GM21723 (cell line): ENCODE measurements around the gene CCR9.

ENCODE experiments used
- ATAC-seq: cut with Tn5 transposase; IDR thresholded peaks from one replicate; pipeline ENCODE4 v1.9.1; 2021; ENCODE audit warnings: mild to moderate bottlenecking, moderate library complexity; ENCODE audit not compliant: unreplicated experiment

The CCR9 gene

DNA sequence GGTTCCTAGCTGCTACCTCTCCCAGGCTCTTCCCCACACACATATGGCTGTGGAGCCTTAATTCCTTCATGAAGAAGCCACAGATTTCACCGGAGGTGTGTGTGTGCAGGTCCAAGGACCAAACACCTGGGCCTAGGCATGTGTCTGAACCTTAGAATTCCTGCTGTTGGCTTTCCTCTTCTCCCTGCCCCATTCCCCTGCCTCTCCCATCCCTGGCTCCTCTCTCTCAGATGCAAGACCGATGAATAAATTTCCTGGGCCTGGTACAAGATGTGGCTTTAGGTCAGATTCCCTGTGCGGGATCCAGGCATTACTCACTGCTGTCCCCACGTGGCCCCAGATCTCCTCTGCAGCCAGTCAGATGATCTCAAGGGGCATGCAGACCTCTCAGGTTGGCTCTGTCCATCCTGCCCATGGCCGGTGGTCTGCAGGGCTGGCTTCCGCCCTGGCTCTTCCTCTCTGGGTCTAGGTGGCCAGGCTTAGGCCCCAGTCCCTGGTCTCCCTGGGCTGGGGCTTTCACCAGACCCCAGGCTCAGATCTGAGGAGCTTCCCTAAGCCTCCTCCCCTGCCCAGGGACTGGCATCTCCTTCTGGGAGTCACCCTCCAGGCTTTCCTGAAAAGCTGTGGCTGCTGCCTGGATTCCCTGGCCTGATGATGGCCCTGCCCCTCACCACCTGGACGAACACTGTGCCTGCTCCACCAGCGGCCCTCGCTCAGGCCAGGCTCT is 20.5 kb downstream of the CCR9 start:
- ATAC-seq: no peak

DNA sequence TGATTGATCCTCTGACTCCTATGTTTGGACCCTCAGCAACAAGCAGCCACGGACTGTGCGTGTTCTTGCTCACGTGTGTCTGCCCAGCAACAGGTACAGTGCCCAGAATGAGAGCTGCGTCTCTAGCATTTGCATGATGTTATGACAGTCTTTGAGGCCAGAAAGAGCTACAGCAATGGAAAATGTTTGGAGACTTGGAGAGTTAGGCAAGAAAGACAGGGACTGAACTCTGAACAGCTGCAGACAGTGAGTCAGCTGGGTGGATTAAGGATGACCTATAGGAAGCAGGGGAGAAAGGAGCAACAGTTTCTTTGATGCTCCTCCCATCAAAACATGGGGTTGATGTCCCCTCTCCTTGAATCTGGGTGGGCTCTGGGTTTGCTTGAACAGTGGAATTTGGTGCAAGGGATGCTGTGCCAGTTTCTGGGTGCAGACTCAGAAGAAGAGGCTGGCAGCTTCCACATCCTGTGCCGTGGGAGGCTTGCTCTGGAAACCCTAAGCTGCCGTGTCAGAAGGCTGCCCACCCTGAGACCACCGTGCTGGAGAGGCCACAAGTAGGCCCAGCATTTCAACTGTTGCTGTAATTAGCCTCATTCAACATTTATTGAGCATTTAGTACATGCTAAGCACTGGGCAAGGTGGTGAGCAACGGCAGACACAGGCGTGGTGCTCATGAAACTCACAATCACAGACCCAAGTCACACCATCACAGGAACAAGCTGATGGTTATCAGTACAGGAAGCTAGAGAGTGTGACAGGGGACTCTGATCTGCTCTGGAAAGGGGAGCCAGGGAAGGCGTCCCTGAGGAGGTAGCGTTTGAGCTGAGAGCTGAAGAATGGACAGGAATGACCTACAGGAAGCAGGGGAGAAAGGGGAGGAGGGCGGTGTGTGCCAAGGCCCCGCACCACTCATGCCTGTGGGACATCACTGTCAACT is 21.7 kb downstream of the CCR9 start:
- no peak for ATAC-seq

DNA sequence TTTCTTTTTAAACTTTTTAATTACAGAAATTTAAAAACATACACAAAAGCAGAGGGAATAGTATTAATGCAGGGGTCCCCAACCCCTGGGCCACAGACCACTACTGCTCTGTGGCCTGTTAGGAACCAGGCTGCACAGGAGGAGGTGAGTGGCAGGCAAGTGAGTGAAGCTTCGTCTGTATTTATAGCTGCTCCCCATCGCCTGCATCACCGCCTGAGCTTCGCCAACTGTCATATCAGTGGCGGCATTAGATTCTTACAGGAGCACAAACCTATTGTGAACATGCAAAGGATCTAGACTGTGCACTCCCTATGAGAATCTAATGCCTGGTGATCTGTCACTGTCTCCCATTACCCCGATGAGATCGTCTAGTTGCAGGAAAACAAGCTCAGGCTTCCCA is 22.4 kb downstream of the CCR9 start:
- ATAC-seq: no peak

DNA sequence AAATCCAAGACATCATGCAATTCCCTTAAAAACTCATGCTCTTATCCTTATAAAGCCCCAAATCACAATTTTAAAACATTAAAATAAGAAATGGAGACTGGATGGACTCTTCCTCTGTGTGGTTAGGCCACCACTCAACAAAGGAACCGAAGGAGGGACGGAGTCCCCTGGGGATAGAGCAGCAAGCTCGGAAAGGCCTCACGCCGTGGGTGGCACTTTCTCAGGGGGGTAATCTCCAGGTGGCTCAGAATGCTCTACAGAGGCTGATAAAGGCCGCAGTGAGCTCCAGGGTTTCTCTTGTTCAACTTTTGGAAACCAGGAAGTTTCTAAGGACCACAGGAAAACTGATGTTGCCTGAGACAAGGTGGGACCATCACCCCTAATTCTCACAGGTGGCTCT is 23.2 kb downstream of the CCR9 start:
- no peak for ATAC-seq

DNA sequence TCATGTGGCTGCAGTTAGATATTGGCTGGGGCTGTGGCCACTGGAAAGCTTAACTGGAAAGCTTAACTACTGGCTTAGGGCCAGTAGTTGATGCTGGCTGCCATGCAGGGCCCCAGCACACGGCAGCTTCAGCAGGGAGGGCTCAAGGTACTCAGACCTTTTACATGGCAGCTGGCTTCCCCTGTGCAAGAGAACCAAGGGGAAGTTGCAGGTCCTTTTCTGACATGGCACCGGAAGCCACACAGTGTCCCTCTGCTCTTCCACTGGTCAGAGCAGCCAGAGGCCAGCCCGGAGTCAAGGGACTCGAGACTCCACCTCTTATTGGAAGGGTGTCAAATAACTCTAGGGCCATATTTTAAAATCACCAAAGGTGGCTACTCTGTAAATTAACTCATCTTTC is 24.5 kb downstream of the CCR9 start:
- ATAC-seq: no peak

DNA sequence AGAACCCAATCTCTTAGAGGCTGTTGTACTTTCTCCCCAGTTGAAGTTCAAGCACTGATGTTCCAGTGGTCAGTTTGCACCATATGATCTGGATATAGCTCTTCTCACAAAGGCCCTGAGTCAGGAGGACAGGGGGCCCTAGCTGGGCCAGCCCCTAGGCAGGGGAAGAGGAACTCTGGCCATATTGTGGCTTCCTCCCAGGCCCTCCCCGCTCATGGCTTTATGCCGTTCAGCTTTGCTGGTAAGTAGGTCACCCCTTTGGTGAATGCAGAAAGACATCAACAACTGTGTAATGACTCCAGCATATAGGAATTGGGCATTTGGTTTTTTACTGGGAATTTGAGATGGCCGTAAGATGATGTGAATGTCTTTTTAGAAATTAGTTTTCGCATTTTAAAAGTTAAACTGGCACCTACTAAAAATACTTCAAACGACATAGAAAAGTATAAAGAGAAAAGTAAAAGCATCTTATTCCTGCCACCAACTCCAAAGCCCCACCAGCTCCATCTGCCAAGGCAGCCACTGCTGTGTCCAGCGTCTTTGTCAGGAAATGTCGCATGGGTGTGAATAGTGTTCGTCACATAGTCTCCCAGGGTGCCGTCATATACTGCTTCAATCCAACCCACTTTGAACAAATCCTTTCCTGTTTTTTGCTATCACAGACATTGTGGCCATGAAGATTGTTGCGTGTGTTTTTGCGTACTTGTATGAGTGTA is 25.3 kb downstream of the CCR9 start:
- ATAC-seq: no peak

DNA sequence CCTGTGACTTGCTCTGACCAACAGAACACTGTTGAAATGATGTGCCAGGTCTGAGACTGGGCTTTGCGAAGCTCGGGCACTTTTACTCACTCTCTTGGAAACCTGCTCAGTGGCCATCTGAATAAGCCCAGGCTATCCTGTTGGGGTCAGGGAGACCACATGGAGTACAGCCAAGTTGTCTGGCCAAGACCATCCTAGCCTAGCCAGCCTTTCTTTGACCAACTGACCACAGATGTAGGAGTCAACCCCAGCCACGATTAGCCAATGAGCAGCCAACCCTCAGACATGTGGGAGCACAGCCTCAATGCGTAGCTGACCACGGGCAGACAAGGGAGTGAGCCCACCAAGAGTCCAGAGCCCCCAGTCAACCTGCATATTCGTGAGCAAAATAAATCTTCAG is 26.1 kb downstream of the CCR9 start:
- no peak for ATAC-seq

DNA sequence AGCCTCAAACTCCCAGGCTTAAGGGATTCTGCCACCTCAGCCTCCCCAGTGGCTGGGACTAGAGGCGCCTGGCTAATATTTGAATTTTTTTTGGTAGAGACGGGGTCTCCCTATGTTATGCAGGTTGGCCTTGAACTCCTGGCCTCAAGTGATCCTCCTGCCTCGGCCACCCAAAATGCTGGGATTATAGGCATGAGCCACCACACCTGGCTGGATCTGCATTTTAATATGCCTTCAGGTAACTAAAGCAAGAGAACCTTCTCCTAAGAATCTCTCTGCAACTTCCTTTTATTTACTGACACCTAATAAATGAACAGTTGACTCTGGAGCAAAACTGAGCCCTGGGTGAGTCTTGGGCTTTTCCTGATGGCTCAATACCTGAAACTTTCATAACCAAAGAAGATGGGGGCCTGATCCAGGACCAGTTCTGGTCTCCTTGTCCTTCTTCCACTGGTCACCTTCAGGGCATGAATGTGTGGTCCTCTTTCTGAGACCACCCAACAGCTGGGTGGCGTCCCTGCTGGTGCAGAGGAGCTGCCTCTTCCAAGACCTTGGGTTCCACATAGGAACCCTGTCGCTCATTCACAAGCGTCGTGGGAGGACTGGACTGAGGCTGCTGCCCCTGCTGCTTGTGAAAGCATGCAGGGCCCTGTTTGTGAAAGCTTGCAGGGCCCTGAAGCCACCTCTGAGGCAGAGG is 28.2 kb downstream of the CCR9 start:
- no peak for ATAC-seq

DNA sequence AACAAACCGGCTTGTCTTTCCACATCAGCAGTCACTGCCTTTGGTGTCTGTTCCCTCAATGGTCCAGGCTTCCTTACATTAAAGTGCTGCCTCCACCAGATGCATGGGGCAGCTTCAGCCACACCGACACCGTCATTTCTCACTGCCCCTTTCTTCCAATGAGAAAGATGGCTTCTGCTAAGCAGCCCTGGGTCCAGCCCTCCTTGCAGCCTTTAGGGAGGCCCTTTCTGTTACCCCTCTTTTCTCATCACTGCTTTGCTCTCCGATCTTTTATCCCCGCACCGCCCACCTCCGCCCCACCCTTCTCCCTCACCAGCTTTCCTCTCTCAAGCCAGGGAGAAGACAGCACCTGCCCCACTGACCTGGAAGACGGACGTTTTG is 28.7 kb downstream of the CCR9 start:
- no peak for ATAC-seq

DNA sequence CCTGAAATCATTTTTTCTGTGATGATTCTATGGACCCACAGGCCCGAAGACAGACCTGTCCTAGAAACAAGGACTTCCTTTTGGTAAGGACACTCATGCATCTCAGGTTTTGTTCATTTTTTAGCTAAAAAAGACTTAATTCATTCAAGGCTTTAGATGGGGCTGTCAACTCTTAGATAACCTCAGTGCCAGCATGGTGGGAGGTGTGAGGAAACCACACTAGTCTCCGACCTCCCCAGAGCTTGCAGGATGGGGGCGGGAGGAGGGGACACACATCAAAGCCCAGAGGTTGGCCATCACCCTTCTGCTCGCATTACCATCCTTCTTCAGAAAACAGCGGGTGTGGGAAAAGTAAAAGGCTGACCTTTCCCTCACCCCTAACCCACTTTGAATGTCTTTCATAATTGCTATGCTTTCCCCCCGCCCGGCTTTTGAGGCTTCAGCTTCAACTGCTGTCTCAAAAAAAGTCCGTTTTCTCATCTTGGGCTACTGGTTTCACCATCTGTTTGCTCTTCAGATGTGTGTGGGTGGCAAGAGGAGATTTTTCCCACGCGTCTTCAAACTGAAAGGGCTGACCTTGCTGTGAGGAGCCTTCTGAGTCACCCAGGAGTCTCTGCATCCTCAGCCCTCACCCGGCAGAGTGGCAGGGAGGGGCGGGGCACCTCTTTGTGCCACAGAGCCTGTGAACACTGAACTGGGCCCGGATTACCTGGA is 29.3 kb downstream of the CCR9 start:
- peak; percentile 96 for ATAC-seq

DNA sequence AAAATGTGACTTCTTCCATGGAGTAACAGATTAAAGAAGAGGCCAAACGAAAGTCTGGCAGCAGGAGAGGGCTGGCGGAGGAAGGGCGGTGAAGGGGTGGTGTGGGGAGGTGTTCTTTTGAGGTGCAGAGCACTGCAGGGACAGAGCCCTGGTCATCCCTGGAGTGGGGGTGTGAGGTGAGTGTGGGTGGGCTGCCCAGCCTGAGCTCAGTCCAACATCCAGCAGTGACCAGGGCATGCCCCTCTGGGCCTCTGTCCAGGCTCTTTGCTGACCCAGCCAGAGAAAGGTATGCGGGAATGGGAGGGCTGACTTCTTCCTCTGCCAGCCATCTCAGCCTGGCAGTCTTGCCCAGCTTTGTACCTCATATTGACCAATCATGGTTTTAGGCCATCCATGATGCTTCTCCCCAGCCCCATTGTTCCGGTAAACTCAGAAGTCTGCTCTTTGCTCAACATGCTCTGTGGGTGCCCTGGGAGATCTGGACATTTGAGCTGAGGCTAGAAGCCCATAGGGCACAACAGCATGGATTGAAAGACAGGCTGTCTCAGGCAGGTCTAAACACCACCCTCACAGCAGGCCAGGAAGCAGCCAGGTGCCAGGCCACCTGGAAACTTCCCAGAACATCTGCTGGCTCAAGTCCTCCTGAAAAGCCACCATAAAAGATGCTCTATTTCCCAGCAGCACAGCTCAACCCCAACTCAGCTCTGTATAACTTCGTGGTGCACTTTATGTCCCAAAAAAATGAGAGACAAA is 31.0 kb downstream of the CCR9 start:
- no peak for ATAC-seq

DNA sequence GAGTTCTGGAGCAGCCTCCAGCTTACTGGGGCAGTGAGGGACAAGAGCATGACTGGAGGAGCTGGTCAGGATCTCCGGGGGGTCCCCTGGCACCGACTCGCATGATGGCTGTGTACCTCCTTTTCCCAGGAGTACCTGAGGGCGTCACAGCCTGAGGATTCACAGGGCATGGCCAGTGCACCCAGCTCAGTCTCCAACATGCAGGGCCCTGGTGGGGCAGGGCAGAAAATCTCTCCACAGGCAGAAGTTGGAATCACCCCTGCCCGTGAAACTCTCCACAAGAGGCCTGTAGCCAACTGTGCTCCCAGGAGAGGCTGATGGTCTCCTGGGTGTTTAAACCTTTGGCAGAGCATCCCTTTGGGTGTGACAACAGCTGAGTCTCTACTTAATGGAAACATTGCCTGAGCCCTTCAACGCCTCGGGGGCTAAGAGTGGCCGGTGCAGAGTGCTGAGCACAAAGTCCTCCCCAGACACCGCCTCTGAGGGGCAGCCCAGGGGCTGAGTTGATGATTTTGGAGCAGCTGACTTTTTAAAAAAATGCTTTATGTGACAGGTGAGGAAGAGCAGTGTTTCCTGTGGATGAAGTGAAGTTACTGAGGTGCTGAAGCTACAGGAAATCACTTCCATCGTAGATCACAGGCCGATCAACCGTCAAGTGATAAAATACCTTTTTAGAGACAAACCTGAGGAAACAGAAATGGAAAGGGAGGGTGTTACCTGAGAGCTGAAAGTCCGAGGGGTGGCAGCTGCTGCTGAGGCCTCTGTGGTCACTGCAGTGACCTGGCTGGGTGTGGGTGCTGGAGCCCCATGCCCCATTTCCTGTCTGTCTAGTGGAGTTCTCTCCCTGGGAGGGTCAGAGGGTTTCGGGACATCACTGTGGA is 35.1 kb downstream of the CCR9 start:
- ATAC-seq: no peak

DNA sequence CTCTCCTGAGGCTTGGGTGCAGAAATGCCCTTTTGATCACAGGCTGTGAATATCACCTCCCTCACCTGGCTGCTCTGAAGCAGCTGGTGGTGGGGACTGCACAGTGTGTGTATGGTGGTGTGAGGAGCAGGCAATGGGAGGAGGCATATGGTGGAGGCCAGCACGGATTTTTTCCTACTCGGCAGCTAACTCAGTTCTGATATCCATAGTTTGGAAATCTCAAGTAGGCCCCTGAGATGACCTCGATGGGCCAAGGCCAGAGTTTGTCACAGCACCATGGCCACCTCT is 35.6 kb downstream of the CCR9 start:
- no peak for ATAC-seq

DNA sequence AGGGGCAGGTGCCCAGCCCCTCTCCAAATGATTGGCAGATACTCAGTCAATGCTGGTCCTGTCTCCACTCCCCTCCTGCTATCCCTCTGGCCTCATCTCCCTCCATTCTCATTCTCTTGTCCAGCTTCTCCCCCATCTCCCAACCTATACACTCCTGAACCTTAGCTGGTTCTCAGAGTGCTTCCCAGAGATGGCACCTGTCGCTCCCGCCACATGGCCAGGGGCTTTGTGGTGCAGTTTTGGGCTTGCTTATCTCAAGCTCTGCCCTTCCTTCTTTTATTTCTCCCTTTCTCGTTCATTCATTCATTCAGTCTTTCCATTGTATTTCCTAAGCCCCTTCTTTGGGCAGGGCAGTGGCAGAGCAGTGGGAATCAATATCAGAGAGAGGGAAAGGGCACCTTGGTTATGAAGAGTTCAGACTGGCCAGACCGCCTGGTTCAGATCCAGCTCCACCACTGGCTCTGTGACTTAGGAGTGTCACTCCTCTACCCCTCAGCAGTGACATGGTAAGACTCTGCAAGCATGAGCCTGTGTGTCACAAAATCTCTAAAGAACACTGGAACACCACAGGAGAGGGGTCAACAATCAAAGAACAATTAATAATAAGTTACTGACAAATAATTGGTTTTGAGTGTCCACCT is 36.7 kb downstream of the CCR9 start:
- ATAC-seq: no peak

DNA sequence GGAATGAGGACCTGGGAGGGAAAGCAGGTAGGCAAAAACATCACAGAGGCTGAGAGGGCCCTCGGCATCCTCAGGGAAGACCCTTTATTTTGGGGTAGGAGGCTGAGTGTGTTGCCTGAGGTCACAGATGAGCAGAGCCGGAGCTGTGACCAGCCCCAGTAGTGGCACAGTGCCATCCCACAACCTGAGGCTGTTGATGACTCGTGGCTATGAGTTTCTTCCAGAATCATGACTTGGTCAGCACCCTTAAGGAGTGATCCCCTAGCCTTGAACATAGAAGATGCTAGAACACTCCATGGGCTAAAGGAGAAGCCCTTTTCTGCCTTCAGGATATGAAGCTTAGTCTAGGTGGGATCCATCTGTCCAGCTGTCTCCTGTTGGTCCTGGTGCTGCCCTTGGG is 37.4 kb downstream of the CCR9 start:
- no peak for ATAC-seq

DNA sequence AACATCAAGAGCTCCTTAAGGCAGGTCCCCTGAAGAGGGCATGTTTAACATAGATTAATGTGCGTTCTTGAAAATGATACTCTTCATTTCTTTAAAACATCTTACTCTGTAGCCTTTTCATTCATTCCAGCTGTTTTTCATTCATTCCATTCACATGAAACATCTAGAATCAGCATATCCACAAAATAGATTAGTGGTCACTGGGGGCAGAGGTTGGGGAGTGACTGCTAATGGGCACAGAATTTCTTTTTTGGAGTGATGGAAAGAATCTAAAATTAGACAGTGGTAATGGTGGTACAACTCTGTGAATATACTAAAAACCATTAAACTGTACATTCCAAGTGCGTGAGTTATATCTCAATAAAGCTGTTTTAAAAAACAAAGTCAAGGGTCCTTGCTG is 41.5 kb downstream of the CCR9 start:
- ATAC-seq: no peak

DNA sequence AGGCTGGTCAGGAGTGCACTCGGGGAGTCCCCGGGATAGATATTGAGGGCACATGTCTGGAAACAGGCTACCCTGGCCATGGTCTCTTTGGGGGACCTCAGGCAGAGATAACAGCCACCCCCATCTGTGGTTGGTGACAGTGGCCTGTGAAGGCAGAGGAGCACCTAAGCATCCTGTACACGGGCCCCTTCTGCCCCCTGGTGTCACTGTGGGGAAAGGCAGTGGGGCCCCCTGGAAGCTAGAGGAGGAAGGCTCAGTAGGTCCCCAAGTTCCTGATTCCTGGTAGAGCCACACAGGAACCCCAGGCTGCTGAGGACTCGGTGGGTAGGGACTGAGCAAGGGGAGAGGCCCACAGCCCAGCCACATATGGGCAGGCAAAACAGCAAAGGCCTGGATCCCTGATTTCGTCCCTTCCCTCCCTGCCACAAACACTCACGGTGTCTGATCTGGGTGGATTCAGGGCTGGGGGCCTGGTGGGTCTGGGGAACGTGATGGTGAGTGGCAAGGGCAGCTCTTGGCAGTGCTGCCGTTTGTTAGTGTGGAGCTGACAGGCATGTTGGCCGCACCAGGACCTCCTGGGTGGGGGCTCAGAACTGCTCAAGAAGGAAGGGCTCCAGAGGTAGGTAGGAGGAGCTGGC is 42.8 kb downstream of the CCR9 start:
- ATAC-seq: peak; percentile 51

DNA sequence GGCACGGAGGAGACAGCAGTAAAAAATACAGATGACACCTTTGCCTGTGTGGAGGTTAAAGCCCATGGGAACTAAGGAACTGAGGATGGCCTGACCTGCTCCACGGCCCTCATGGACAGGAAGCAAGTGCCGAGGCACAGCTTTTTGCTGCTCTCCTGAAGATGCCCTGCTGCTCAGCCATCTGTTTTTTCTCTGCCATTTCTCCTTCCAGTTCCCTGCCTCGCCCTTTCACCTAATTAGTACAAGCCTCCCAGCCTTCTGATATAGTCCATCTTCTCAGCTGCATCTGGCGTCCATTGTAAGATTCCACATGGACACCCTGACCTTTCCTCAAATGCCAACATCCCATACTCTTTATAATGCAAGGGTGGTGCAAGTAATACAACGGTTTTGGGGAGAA is 45.2 kb downstream of the CCR9 start:
- ATAC-seq: no peak
